Endothelial cell of umbilical vein (primary cell): Measurements from ENCODE around the gene SNCA.

Source experiments
- EZH2 ChIP-seq: IDR thresholded peaks from 2 replicates; pipeline ENCODE4 v1.6.1; 2012; ENCODE audit warnings: borderline replicate concordance, low read depth, mild to moderate bottlenecking, moderate library complexity, low read length, inconsistent platforms; ENCODE audit not compliant: severe bottlenecking
- GATA2 ChIP-seq: IDR thresholded peaks from 2 replicates; pipeline ENCODE4 v1.7.0; 2011; ENCODE audit warnings: low read depth, mild to moderate bottlenecking, moderate library complexity, mixed read lengths, low read length; ENCODE audit not compliant: insufficient read length, insufficient read depth
- JUN ChIP-seq: IDR thresholded peaks from 2 replicates; pipeline ENCODE4 v1.6.1; 2011; ENCODE audit warnings: borderline replicate concordance, low read depth; ENCODE audit not compliant: insufficient read length, insufficient read depth
- MYC ChIP-seq: IDR thresholded peaks from one replicate; pipeline ENCODE4 v1.6.1; 2011; ENCODE audit warnings: mild to moderate bottlenecking, low read depth, low read length
- POLR2A ChIP-seq: IDR thresholded peaks from 2 replicates; pipeline ENCODE4 v1.6.1; 2012; ENCODE audit warnings: low read depth, mild to moderate bottlenecking, control low read depth, low read length
- POLR2AphosphoS5 ChIP-seq: IDR thresholded peaks from 2 replicates; pipeline ENCODE4 v1.6.1; 2012; ENCODE audit warnings: low read depth, mild to moderate bottlenecking, control low read depth, low read length, moderate library complexity; ENCODE audit not compliant: insufficient read depth
- TF ChIP-seq, protein P1 (sequence below), 2 donors: IDR thresholded peaks; 1 replicate in 1 of 2; 2 replicates in 1 of 2; pipeline ENCODE4 v1.5.1; 2011; ENCODE audit warnings: low read length in 2 of 2, mild to moderate bottlenecking in 2 of 2, moderate library complexity in 2 of 2, control low read depth in 1 of 2, inconsistent platforms in 1 of 2, low read depth in 1 of 2; ENCODE audit not compliant: insufficient read depth in 1 of 2; ENCODE audit errors: extremely low read depth in 1 of 2

DNA sequence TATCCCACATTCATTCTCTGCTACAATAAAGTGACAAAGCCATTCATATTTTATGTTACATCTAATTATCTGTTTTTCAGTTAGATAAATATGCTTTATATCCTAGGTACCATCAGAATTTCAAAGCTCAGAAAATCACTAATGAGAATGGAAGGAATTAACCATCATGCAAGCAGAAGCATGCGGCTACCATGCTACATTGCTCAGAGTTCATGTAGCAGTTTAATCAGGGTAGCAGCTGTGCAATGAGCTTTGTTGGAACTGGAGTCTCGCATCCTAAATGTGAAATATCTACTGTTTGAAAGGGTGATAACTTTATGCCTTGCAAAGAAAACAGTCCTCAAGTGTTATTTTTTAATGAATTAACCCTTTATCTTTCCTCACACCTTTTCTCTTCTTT, 77.5 kb downstream of the SNCA start:
- TF ChIP-seq, protein P1, sequence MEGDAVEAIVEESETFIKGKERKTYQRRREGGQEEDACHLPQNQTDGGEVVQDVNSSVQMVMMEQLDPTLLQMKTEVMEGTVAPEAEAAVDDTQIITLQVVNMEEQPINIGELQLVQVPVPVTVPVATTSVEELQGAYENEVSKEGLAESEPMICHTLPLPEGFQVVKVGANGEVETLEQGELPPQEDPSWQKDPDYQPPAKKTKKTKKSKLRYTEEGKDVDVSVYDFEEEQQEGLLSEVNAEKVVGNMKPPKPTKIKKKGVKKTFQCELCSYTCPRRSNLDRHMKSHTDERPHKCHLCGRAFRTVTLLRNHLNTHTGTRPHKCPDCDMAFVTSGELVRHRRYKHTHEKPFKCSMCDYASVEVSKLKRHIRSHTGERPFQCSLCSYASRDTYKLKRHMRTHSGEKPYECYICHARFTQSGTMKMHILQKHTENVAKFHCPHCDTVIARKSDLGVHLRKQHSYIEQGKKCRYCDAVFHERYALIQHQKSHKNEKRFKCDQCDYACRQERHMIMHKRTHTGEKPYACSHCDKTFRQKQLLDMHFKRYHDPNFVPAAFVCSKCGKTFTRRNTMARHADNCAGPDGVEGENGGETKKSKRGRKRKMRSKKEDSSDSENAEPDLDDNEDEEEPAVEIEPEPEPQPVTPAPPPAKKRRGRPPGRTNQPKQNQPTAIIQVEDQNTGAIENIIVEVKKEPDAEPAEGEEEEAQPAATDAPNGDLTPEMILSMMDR (IDR thresholded peaks at IDR 0.05; ENCODE audit: extremely low read depth in 1 of 2, insufficient read depth in 1 of 2, low read depth in 1 of 2, low read length in 2 of 2): no peak
- TF ChIP-seq GATA2 (no peak), MYC (no peak), POLR2A (no peak), POLR2AphosphoS5 (no peak), EZH2 (no peak), JUN (no peak)
